Activated naive CD4-positive, alpha-beta T cell treated with anti-CD3 and anti-CD28 coated beads for 36 hours (primary cell): ENCODE results near the gene SMIM21. TPM values are rescaled to one million over a fixed set of nuclear protein-coding genes. Genes with fewer than 3 reads are reported as not detected.

Experiments used
- CTCF ChIA-PET: fragments of 350-600 bp; sonication (Branson Sonifier 250); formaldehyde crosslinking; loops from one replicate; lab custom pipeline; 2021; ENCODE audit warnings: antibody characterized with exemption; lab: Charles Lee
- DNase-seq: peaks from one replicate; pipeline ENCODE4 v3.0.0-alpha.2; 2020
- H3K27ac Mint-ChIP-seq: one replicate; pipeline ENCODE4 v1.8.0; 2021; ENCODE audit warnings: mild to moderate bottlenecking, mixed read lengths
- H3K27me3 Mint-ChIP-seq: one replicate; pipeline ENCODE4 v1.8.0; 2021; ENCODE audit warnings: low read depth, mixed read lengths
- H3K36me3 Mint-ChIP-seq: one replicate; pipeline ENCODE4 v1.8.0; 2021; ENCODE audit warnings: low read depth, mixed read lengths
- H3K4me1 Mint-ChIP-seq: one replicate; pipeline ENCODE4 v1.8.0; 2021; ENCODE audit warnings: low read depth, mixed read lengths
- H3K4me3 Mint-ChIP-seq: one replicate; pipeline ENCODE4 v1.8.0; 2021; ENCODE audit warnings: mild to moderate bottlenecking, moderate library complexity, mixed read lengths
- H3K9me3 Mint-ChIP-seq: one replicate; pipeline ENCODE4 v1.8.0; 2021; ENCODE audit warnings: mixed read lengths
- intact Hi-C: fragments of 100-400 bp; cut with micrococcal nuclease; formaldehyde crosslinking; loops from one replicate; pipeline ENCODE4 v1.15.1; 2023
- total RNA-seq, 2 experiments: library from RNA; stranded (reverse); gene quantifications; one replicate each; pipeline ENCODE4 v1.2.3, GENCODE V29; 2021

SMIM21 gene
- total RNA-seq, 2 experiments from 2014 or later: not detected

DNA sequence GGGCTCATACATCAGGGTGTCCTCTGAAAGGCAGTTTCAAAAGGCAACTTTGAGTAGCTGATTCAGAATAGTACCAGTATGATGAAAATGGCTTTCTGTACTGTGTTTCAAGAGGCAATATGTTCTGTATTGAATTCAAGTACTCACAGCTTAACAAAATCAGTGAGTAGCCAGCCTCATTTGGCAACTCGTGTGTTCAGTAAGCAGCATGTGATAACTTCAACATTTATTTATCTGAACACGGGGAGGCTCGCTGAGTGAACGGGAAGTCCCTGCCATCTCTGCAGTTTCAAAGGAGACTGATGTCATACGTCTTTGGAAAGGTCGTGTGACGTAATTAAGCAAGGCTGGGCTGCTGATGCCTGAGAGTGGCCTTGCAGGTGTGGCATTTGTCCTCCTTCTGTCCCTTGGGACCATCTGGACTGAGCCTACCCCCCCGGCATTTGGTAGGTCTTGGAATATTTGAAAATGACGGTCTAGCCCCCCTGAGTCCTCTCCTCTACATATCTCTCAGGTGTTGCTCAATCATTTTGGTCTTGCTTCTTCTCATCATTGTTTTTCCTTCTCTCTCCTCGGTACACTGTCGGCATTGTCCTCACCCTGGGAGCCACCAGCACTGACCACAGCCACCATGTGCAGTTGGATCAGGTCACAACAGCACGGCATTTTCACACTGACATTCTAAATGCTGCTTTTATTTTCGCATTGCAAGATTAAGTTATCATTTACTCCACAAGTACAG lies 62.8 kb downstream of the SMIM21 start:
- intact Hi-C loops: no loop called here

DNA sequence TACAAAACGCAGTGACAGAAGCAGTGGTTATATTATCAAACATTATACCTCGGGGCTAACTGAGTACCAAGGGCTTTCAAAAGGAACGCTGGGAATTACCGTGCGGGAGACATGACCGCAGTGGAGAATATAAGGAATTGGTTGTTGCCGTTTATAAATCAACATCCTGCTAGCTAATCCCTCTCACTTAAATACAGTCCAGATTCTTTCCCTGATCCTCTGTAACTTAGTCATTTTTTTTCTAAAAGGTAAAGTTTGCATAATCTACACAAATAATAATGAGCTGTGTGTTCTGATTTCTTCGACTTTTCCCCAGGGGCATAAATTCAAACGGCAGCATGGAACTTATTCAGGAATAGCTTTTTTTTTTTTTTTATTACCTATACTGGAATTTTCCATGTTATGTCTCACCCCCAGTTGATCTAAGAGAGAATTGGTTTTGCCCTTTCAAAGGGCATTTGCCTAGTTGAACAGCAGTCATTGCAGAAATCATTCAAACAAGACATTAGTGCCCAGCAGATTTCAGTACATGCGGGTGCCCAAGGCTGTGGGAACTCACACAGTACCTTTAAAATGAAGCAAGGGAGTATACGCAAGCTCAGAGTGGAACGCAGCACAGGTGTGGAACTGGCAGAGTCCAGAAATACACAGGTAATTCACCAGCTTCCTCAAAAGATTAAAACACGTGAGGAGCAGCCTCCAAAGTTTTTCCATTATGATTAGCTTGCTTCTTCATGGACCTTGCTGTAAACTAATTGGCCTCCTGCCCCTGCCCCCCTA lies 63.9 kb downstream of the SMIM21 start:
- no peak overlapping the region for H3K27ac Mint-ChIP-seq
- H3K27me3 Mint-ChIP-seq: no peaks in the 10 kb centered on the region
- peaks cover 3% of the 10 kb centered on the region for H3K4me1 Mint-ChIP-seq
- no peak for DNase-seq
- no peaks in the 10 kb centered on the region for H3K36me3 Mint-ChIP-seq
- intact Hi-C loops: no loop called here
- no peak overlapping the region for H3K4me3 Mint-ChIP-seq
- no peaks in the 10 kb centered on the region for H3K9me3 Mint-ChIP-seq
- CTCF ChIA-PET: interaction anchor here (0.7 kb wide), 1 partner anchor 685 kb away, joined by 3 read pairs; no protein-coding TSS in a partner anchor

More for the DNA sequence above, 62.8 kb downstream of the SMIM21 start:
- Mint-ChIP-seq H3K27me3 (no peaks in the 10 kb centered on the region), H3K27ac (no peak overlapping the region), H3K9me3 (no peaks in the 10 kb centered on the region), H3K4me3 (no peak overlapping the region), H3K36me3 (no peaks in the 10 kb centered on the region), H3K4me1 (peaks cover 3% of the 10 kb centered on the region)
- CTCF ChIA-PET: no interaction called here
- DNase-seq: peak; percentile 13

- intact Hi-C loops: no loop called here
- H3K4me3 Mint-ChIP-seq: no peak overlapping the region
- H3K4me1 Mint-ChIP-seq: peaks cover 3% of the 10 kb centered on the region
- CTCF ChIA-PET: no interaction called here
- H3K36me3 Mint-ChIP-seq: no peaks in the 10 kb centered on the region
- H3K27ac Mint-ChIP-seq: no peak overlapping the region
- no peak for DNase-seq
- peaks cover 2% of the 10 kb centered on the region for H3K9me3 Mint-ChIP-seq
- no peaks in the 10 kb centered on the region for H3K27me3 Mint-ChIP-seq
These were observed 65.1 kb downstream of the SMIM21 start for GRCh38 chr18:75362435-75362834.

- no peaks in the 10 kb centered on the region for H3K27me3 Mint-ChIP-seq
- CTCF ChIA-PET: no interaction called here
- no peak overlapping the region for H3K27ac Mint-ChIP-seq
- H3K9me3 Mint-ChIP-seq: peaks cover 8% of the 10 kb centered on the region
- no peak overlapping the region for H3K4me3 Mint-ChIP-seq
- no peak for DNase-seq
- intact Hi-C loops: no loop called here
- no peaks in the 10 kb centered on the region for H3K36me3 Mint-ChIP-seq
- H3K4me1 Mint-ChIP-seq: peaks cover 3% of the 10 kb centered on the region
These were observed 66.6 kb downstream of the SMIM21 start for GRCh38 chr18:75360941-75361340.

- H3K27ac Mint-ChIP-seq: no peak overlapping the region
- DNase-seq: no peak
- H3K36me3 Mint-ChIP-seq: no peaks in the 10 kb centered on the region
- H3K9me3 Mint-ChIP-seq: peaks cover 8% of the 10 kb centered on the region
- H3K27me3 Mint-ChIP-seq: no peaks in the 10 kb centered on the region
- CTCF ChIA-PET: no interaction called here
- intact Hi-C loops: no loop called here
- peaks cover 3% of the 10 kb centered on the region for H3K4me1 Mint-ChIP-seq
- no peak overlapping the region for H3K4me3 Mint-ChIP-seq
These were observed 67.3 kb downstream of the SMIM21 start for GRCh38 chr18:75360215-75360614.

Other genes with a start within 250 kb of the SMIM21 start
- gene PTGR3, start 218.6 kb downstream of the SMIM21 start, total RNA-seq: 10 to 100 TPM; 28.4 to 33.0 TPM
- gene TSHZ1, start 216.9 kb downstream of the SMIM21 start, total RNA-seq: 10 to 100 TPM; 13.8 to 14.3 TPM